HEK293 (cell line): ENCODE data around the gene BRSK1.

Source experiments
- YY2 ChIP-seq: fragments of 450-650 bp; formaldehyde crosslinking; IDR thresholded peaks from 2 replicates; pipeline ENCODE4 v1.5.1; 2016; ENCODE audit warnings: missing biosample characterization, missing genetic modification characterization
- ZFP3 ChIP-seq: fragments of 450-650 bp; formaldehyde crosslinking; IDR thresholded peaks from 2 replicates; pipeline ENCODE4 v1.5.1; 2016; ENCODE audit warnings: low read depth, missing biosample characterization, missing genetic modification characterization
- ZNF175 ChIP-seq: fragments of 450-650 bp; formaldehyde crosslinking; IDR thresholded peaks from 2 replicates; pipeline ENCODE4 v1.5.1; 2016; ENCODE audit warnings: missing biosample characterization, missing genetic modification characterization
- ZNF274 ChIP-seq, 2 experiments: fragments of 200-500 bp in 1 of 2; fragments of 450-650 bp in 1 of 2; sonication (Bioruptor generic) in 1 of 2; formaldehyde crosslinking in 1 of 2; IDR thresholded peaks; 2 replicates each; pipeline versions ENCODE4 v1.5.1 to v1.6.1; 2014 to 2016; ENCODE audit warnings: borderline replicate concordance in 1 of 2, inconsistent platforms in 1 of 2, low read length in 1 of 2, missing biosample characterization in 1 of 2, missing genetic modification characterization in 1 of 2
- ZNF426 ChIP-seq: fragments of 450-650 bp; formaldehyde crosslinking; IDR thresholded peaks from 2 replicates; pipeline ENCODE4 v1.5.1; 2017; ENCODE audit warnings: missing biosample characterization, missing genetic modification characterization, mild to moderate bottlenecking, inconsistent platforms, moderate library complexity
- ZNF621 ChIP-seq: fragments of 450-650 bp; formaldehyde crosslinking; IDR thresholded peaks from 2 replicates; pipeline ENCODE4 v1.5.1; 2017; ENCODE audit warnings: missing biosample characterization, missing genetic modification characterization
- ZSCAN30 ChIP-seq: fragments of 450-650 bp; IDR thresholded peaks from 2 replicates; pipeline ENCODE4 v1.5.1; 2018; ENCODE audit warnings: missing biosample characterization, mild to moderate bottlenecking, missing genetic modification characterization, moderate library complexity
- TF ChIP-seq, protein P1 (sequence below): fragments of 450-650 bp; formaldehyde crosslinking; IDR thresholded peaks from 2 replicates; pipeline ENCODE4 v1.5.1; 2016; ENCODE audit warnings: missing biosample characterization, missing genetic modification characterization
- TF ChIP-seq, protein P2 (sequence below): fragments of 450-650 bp; formaldehyde crosslinking; IDR thresholded peaks from 2 replicates; pipeline ENCODE4 v1.5.1; 2016; ENCODE audit warnings: missing biosample characterization, missing genetic modification characterization, low read depth
- TF ChIP-seq, protein P3 (sequence below): fragments of 450-650 bp; formaldehyde crosslinking; IDR thresholded peaks from 2 replicates; pipeline ENCODE4 v1.5.1; 2016; ENCODE audit warnings: missing biosample characterization, missing genetic modification characterization
- TF ChIP-seq, protein P4 (sequence below): sonication (generic); formaldehyde crosslinking; IDR thresholded peaks from 2 replicates; pipeline ENCODE4 v1.8.1; 2022; ENCODE audit warnings: mild to moderate bottlenecking, moderate library complexity, missing genetic modification reagents

DNA sequence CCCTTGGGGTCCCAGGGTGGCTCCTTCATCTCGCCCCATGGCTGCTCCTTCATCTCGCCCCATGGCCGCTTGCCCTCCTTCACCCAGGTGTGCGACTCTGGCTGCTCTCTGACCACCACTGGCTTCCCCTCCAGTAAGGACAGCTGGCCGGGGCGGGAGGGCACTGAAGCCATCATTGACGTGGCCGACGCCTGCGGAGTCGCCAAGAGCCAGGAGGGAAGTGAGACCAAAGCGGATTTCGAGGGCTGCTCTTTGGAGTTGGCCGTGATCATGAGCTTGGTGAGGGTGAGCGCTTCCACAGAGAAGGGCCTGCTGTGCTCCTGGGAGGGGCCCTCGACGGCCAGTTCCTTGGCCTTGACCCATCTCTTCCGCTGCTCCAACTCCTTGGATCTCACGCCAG is 74.7 kb downstream of the BRSK1 start:
- TF ChIP-seq ZFP3 (no peak), ZNF175 (tag by site-specific recombination) (no peak), ZNF426 (tag by site-specific recombination) (no peak), ZNF274 (IDR thresholded peaks at IDR 0.05; ENCODE audit: low read length) (no peak), ZNF274 (tag by site-specific recombination; IDR thresholded peaks at IDR 0.05; ENCODE audit: borderline replicate concordance) (no peak), YY2 (tag by site-specific recombination) (no peak), ZNF621 (no peak), ZSCAN30 (tag by site-specific recombination) (no peak)
- TF ChIP-seq, protein P1, sequence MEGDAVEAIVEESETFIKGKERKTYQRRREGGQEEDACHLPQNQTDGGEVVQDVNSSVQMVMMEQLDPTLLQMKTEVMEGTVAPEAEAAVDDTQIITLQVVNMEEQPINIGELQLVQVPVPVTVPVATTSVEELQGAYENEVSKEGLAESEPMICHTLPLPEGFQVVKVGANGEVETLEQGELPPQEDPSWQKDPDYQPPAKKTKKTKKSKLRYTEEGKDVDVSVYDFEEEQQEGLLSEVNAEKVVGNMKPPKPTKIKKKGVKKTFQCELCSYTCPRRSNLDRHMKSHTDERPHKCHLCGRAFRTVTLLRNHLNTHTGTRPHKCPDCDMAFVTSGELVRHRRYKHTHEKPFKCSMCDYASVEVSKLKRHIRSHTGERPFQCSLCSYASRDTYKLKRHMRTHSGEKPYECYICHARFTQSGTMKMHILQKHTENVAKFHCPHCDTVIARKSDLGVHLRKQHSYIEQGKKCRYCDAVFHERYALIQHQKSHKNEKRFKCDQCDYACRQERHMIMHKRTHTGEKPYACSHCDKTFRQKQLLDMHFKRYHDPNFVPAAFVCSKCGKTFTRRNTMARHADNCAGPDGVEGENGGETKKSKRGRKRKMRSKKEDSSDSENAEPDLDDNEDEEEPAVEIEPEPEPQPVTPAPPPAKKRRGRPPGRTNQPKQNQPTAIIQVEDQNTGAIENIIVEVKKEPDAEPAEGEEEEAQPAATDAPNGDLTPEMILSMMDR (tag by site-specific recombination): no peak
- TF ChIP-seq, protein P2, sequence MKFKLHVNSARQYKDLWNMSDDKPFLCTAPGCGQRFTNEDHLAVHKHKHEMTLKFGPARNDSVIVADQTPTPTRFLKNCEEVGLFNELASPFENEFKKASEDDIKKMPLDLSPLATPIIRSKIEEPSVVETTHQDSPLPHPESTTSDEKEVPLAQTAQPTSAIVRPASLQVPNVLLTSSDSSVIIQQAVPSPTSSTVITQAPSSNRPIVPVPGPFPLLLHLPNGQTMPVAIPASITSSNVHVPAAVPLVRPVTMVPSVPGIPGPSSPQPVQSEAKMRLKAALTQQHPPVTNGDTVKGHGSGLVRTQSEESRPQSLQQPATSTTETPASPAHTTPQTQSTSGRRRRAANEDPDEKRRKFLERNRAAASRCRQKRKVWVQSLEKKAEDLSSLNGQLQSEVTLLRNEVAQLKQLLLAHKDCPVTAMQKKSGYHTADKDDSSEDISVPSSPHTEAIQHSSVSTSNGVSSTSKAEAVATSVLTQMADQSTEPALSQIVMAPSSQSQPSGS: no peak
- TF ChIP-seq, protein P3, sequence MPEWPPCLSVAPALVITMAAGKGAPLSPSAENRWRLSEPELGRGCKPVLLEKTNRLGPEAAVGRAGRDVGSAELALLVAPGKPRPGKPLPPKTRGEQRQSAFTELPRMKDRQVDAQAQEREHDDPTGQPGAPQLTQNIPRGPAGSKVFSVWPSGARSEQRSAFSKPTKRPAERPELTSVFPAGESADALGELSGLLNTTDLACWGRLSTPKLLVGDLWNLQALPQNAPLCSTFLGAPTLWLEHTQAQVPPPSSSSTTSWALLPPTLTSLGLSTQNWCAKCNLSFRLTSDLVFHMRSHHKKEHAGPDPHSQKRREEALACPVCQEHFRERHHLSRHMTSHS (tag by site-specific recombination): no peak
- TF ChIP-seq, protein P4, sequence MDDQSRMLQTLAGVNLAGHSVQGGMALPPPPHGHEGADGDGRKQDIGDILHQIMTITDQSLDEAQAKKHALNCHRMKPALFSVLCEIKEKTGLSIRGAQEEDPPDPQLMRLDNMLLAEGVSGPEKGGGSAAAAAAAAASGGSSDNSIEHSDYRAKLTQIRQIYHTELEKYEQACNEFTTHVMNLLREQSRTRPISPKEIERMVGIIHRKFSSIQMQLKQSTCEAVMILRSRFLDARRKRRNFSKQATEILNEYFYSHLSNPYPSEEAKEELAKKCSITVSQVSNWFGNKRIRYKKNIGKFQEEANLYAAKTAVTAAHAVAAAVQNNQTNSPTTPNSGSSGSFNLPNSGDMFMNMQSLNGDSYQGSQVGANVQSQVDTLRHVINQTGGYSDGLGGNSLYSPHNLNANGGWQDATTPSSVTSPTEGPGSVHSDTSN (CRISPR knock-in tag): no peak
